Measurements from ENCODE around the gene IRF8.

Gene IRF8

DNA sequence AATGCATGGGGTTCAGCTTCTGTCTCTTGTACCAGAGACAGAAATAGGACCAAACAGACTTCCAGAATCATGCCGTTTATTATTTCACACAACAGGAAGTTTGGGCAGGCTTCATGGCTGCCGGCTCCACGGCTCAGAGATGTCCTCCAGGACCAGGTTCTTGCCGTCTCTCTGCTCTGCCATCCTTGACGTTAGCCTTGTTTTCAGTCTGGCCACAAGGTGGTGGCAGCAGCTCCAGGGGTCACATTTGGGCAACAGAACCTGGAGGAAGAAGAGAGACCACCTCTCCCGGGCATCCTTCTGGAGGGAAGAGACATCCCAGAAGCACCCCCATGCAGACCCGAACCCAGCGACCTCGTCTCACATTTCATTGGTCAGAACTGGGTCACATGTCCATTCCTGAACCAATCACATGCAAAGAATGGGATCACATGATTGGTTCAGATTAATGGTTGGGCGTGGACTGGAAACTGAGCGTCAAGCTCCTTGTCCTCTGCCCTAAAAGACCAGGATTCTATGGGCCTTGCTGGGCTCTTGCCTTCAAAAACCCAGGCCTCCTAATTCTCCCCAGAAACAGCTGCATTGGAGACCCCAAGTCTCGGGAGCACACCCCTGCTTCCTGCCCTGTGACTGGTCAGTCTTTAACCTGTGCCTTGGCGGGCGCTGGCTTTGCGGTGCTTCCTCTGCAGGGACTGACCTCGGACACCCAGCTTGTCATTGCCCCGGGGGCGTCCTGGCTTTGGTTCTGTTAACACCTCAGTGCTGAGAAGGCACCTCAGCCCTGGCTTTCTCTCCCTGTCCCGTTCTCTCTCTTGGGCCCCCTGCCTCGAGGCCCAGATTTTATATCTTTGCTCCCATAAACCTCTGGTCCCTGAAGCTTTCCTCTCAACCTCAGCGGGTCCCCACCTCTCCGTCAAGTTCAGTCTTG lies 63.3 kb downstream of the IRF8 start:
- H3K27me3 ChIP-seq (ENCODE audit: insufficient read depth, low read length, poor library complexity, severe bottlenecking): no peaks in the 10 kb centered on the region
- no peak overlapping the region for H3K4me3 ChIP-seq (ENCODE audit: low read length, poor library complexity, severe bottlenecking)
- TF ChIP-seq EZH2phosphoT487 (IDR thresholded peaks at IDR 0.05; ENCODE audit: borderline replicate concordance): no peak
- TF ChIP-seq, protein P1, sequence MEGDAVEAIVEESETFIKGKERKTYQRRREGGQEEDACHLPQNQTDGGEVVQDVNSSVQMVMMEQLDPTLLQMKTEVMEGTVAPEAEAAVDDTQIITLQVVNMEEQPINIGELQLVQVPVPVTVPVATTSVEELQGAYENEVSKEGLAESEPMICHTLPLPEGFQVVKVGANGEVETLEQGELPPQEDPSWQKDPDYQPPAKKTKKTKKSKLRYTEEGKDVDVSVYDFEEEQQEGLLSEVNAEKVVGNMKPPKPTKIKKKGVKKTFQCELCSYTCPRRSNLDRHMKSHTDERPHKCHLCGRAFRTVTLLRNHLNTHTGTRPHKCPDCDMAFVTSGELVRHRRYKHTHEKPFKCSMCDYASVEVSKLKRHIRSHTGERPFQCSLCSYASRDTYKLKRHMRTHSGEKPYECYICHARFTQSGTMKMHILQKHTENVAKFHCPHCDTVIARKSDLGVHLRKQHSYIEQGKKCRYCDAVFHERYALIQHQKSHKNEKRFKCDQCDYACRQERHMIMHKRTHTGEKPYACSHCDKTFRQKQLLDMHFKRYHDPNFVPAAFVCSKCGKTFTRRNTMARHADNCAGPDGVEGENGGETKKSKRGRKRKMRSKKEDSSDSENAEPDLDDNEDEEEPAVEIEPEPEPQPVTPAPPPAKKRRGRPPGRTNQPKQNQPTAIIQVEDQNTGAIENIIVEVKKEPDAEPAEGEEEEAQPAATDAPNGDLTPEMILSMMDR (conservative IDR thresholded peaks at IDR 0.05; ENCODE audit: low read length): no peak
- no peaks in the 10 kb centered on the region for H3K9me3 ChIP-seq (ENCODE audit: insufficient read depth, low read depth, low read length)
- no peak overlapping the region for H3K4me2 ChIP-seq (ENCODE audit: low read depth, low read length, poor library complexity, severe bottlenecking)
- no peaks in the 10 kb centered on the region for H4K20me1 ChIP-seq (ENCODE audit: insufficient read depth, low read length, poor library complexity, severe bottlenecking)
- H3K36me3 ChIP-seq (ENCODE audit: insufficient read depth, low read length): no peaks in the 10 kb centered on the region
- no peak overlapping the region for H3K9ac ChIP-seq (ENCODE audit: low read depth, low read length, poor library complexity, severe bottlenecking)
- no peaks in the 10 kb centered on the region for H3F3A ChIP-seq (ENCODE audit: low read depth)
- no peaks in the 10 kb centered on the region for H3K4me1 ChIP-seq (ENCODE audit: insufficient read depth, low read length, poor library complexity, severe bottlenecking)
- no peaks in the 10 kb centered on the region for H3K9me2 ChIP-seq (replicated peaks; ENCODE audit: low read depth, low read length)
- no peak overlapping the region for H2AFZ ChIP-seq (ENCODE audit: low read length)
- no peaks in the 10 kb centered on the region for H3K79me2 ChIP-seq (ENCODE audit: insufficient read depth, low read length)

DNA sequence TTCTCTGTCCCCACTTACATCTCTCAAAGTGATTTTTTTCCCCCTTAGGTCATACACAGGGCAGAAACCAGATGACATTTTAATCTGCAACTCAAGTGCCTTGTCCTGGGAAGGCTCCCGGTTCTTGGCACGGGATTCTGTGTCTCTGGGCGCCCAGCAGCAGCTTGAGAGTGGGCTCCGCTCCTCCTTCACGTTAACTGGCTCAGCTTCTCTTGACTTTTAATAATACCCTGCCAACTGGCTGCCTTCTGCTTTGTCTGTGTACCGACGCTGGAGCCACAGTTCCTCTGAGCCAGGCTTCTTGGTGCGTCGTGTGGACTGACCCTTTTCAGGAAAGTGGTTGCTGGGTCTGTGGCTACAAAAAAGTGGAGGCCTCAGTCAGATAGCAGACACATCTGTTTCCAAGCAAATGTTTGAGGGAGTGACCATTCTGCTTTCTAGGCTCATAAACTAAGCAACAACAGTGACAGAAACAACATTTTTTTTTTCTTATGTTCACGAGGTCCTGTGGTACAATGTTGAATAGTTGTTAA lies 64.9 kb downstream of the IRF8 start:
- H3K4me3 ChIP-seq (ENCODE audit: low read length, poor library complexity, severe bottlenecking): no peak overlapping the region
- no peaks in the 10 kb centered on the region for H3K79me2 ChIP-seq (ENCODE audit: insufficient read depth, low read length)
- H3F3A ChIP-seq (ENCODE audit: low read depth): no peaks in the 10 kb centered on the region
- H3K9me3 ChIP-seq (ENCODE audit: insufficient read depth, low read depth, low read length): no peaks in the 10 kb centered on the region
- H2AFZ ChIP-seq (ENCODE audit: low read length): no peak overlapping the region
- no peaks in the 10 kb centered on the region for H4K20me1 ChIP-seq (ENCODE audit: insufficient read depth, low read length, poor library complexity, severe bottlenecking)
- H3K9ac ChIP-seq (ENCODE audit: low read depth, low read length, poor library complexity, severe bottlenecking): no peak overlapping the region
- H3K27me3 ChIP-seq (ENCODE audit: insufficient read depth, low read length, poor library complexity, severe bottlenecking): no peaks in the 10 kb centered on the region
- H3K4me1 ChIP-seq (ENCODE audit: insufficient read depth, low read length, poor library complexity, severe bottlenecking): no peaks in the 10 kb centered on the region
- TF ChIP-seq, protein P1 (conservative IDR thresholded peaks at IDR 0.05; ENCODE audit: low read length): no peak
- TF ChIP-seq EZH2phosphoT487 (IDR thresholded peaks at IDR 0.05; ENCODE audit: borderline replicate concordance): no peak
- H3K9me2 ChIP-seq (replicated peaks; ENCODE audit: low read depth, low read length): no peaks in the 10 kb centered on the region
- H3K4me2 ChIP-seq (ENCODE audit: low read depth, low read length, poor library complexity, severe bottlenecking): no peak overlapping the region
- H3K36me3 ChIP-seq (ENCODE audit: insufficient read depth, low read length): no peaks in the 10 kb centered on the region

DNA sequence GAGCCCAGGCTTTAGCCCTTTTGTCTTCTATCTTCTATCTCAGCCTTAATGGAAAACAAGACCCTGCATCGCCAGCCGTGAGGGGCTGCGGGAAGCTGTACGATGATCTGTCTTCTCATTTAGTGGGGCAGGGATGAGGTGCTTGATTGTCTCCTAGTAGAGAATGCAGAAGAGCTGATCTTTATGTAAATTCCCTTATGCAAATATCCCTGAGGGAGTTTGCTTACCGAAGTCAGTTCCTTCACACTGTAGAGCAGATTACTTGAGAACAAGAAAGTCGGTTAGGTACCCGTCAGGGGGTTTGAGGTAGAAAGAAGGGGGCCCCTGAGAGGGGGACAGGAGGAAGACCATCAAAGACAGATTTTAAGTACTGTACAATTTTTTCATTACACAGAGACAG lies 66.2 kb downstream of the IRF8 start:
- Histone ChIP-seq H3K9ac (ENCODE audit: low read depth, low read length, poor library complexity, severe bottlenecking) (no peak overlapping the region), H3K4me3 (ENCODE audit: low read length, poor library complexity, severe bottlenecking) (no peak overlapping the region), H3K9me3 (ENCODE audit: insufficient read depth, low read depth, low read length) (no peaks in the 10 kb centered on the region), H3K9me2 (replicated peaks; ENCODE audit: low read depth, low read length) (no peaks in the 10 kb centered on the region), H4K20me1 (ENCODE audit: insufficient read depth, low read length, poor library complexity, severe bottlenecking) (no peaks in the 10 kb centered on the region), H3K27me3 (ENCODE audit: insufficient read depth, low read length, poor library complexity, severe bottlenecking) (no peaks in the 10 kb centered on the region), H3F3A (ENCODE audit: low read depth) (no peaks in the 10 kb centered on the region), H2AFZ (ENCODE audit: low read length) (no peak overlapping the region), H3K36me3 (ENCODE audit: insufficient read depth, low read length) (no peaks in the 10 kb centered on the region), H3K4me1 (ENCODE audit: insufficient read depth, low read length, poor library complexity, severe bottlenecking) (no peaks in the 10 kb centered on the region), H3K79me2 (ENCODE audit: insufficient read depth, low read length) (no peaks in the 10 kb centered on the region), H3K4me2 (ENCODE audit: low read depth, low read length, poor library complexity, severe bottlenecking) (no peak overlapping the region)
- TF ChIP-seq, protein P1 (conservative IDR thresholded peaks at IDR 0.05; ENCODE audit: low read length): no peak
